CMK (cell line): ENCODE results near the gene MED13L.

Source experiments
- DNase-seq: peaks from one replicate; pipeline ENCODE4 v3.0.0-alpha.2; 2010; ENCODE audit warnings: low read depth

MED13L gene

GRCh38 chr12:115938794-115939377 is 338.6 kb downstream of the MED13L start:
- no peak for DNase-seq

GRCh38 chr12:115936997-115937916 is 340.2 kb downstream of the MED13L start:
- DNase-seq, result no peak

- DNase-seq, result no peak
Measured at GRCh38 chr12:115934877-115935276, 342.6 kb downstream of the MED13L start.

GRCh38 chr12:115934046-115934445 is 343.4 kb downstream of the MED13L start:
- DNase-seq, result no peak

- no peak for DNase-seq
Measured at GRCh38 chr12:115932066-115932465, 345.4 kb downstream of the MED13L start.

- DNase-seq, result no peak
Measured at GRCh38 chr12:115930336-115930735, 347.2 kb downstream of the MED13L start.

- DNase-seq, result no peak
Measured at GRCh38 chr12:115926037-115926670, 351.3 kb downstream of the MED13L start.

GRCh38 chr12:115923851-115924250 is 353.6 kb downstream of the MED13L start:
- DNase-seq, result no peak

GRCh38 chr12:115922952-115923564 is 354.4 kb downstream of the MED13L start:
- DNase-seq, result no peak

- DNase-seq, result no peak
Measured at GRCh38 chr12:115920395-115921183, 356.9 kb downstream of the MED13L start.

- DNase-seq, result no peak
Measured at GRCh38 chr12:115918763-115919162, 358.7 kb downstream of the MED13L start.

GRCh38 chr12:115916910-115917668 is 360.4 kb downstream of the MED13L start:
- DNase-seq, result no peak

GRCh38 chr12:115914122-115914521 is 363.4 kb downstream of the MED13L start:
- DNase-seq, result no peak

GRCh38 chr12:115912440-115912839 is 365.1 kb downstream of the MED13L start:
- DNase-seq, result no peak

- no peak for DNase-seq
Measured at GRCh38 chr12:115911360-115911759, 366.1 kb downstream of the MED13L start.

GRCh38 chr12:115910057-115910456 is 367.4 kb downstream of the MED13L start:
- no peak for DNase-seq
